NOMO-1 (cell line): ENCODE data around the gene HLA-B.

ENCODE experiments used
- DNase-seq, 2 experiments: peaks; one replicate each; lab custom pipeline; 2025; ENCODE audit not compliant: unreplicated experiment in 2 of 2; lab: John Stamatoyannopoulos, UW

Gene HLA-B

DNA sequence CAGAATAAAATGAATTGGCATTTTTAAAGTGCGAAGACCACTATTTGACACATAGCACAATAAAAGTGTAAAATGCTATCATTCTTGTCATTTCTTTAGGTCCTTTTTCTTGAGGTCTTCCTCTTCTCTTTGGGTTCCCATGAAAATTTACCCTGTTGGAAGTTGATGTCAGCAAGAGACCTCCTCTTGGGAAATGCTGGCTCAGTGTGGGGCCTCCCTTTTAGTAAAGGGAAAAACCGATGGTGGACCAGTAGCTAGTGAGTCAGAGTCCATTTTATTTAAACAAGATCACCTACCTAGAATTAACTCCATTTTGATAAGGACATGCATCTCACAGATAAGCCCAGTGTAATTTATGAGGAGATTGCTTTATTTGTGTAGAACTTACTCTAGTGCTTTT is 47.3 kb downstream of the HLA-B start:
- DNase-seq, result no peak

DNA sequence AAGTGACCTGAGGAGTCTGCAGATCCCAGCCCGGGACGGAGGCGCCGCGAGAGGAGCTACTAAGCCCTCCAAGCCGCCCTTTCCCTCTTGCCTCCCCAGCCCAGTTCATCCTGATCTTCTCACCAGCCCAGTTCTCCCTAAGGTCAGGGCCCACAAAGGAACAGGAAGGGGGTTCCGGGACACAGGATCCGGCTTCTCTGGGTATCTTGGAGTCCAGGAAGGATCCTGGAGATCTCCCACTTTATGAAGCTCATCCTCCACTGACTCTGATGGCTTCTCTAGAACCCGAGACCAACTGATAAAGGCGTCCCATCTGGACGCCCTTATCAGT is 48.2 kb downstream of the HLA-B start:
- DNase-seq, result no peak

DNA sequence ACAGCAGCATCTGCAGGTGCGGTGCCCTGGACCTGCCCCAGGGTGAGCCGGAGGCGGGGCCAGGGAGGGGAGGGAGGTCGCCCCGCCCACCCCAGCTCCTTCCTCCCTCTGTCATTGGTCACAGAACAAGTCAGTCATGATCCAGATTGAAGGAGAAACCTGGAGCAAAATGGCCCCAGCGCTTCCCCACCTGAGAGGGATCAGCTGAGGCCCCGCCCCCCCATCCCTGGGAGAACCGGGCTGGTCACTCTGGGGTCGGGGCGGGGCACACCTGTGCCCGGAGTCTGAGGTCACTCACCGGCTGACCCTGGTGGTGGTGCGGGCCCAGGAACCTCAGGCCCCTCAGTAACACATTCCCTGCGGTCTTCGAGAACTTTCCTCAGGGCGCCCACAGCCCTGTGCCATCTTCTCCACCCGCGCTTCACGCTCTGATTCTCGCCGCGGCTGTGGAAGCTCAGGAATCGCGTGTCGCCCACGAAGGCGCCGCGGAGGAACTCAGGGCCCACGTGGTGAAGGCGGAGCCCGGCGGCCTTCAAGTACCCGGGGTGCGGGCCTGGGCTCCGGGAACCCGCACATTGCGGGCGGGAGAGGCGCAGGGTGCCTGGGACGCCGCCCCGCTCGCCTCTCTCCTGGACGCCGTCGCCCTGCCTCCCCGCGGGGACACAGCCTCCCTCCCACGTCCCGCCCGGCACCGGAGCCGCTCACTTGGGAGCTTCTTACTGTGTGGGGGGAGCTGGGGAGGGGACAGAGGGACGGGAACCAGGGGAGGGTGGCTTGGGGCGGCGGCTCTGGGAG is 48.7 kb downstream of the HLA-B start:
- DNase-seq, result no peak

- no peak for DNase-seq
Observed at GRCh38 chr6:31307669-31308049, 49.3 kb downstream of the HLA-B start.

DNA sequence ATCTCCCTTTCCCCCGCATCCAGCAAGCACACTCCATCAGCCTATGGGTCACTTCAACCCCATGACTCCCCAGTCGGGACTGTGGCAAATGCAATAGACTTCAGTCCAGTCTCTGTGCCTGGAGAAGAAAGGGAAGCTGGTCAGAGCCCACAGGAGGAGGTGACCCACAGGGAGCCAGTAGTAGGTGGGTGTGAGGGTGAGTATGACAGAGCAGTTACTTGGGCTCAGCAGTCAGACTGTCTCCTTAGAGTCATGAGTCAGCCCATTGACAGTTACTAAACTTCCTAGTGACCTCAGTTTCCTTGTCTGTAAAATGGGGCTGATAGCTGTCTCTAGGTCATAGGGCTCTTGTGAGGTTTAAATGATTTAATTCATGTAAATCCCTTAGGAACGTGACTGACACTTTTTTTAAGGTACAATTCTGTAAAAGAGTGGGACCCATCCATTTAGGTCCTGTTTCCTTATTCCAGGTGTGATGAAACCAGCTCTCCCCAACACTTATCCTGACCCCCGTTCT is 51.2 kb downstream of the HLA-B start:
- no peak for DNase-seq

DNA sequence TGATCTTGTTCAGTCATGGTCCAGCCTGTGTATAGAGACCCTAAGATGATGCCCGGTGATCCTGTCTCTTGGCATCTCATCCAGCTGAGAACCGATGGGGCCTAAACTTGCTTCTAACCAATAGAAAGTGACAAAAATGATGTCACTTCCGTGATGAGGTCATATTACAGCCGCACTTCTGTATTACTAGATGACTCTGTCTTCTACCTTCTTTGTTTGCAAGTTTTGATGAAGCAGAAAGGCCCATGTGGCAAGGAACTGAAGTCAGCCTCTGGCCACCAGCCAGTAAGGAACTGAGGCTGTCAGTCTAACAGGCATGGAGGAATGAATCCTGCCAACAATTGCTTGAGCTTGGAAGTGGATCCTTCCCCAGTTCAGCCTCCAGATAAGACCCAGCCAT is 52.3 kb downstream of the HLA-B start:
- no peak for DNase-seq
